HFFc6 (cell line): ENCODE measurements around the gene EPAS1. TPM values are rescaled to one million over a fixed set of nuclear protein-coding genes. Genes with fewer than 3 reads are reported as not detected.

Experiments
- DNase-seq: peaks from one replicate; pipeline ENCODE4 v3.0.0-alpha.2; 2018
- H3K27ac Mint-ChIP-seq: 2 replicates; pipeline ENCODE4 v1.8.0; 2020; ENCODE audit warnings: mild to moderate bottlenecking, mixed read lengths
- H3K27me3 Mint-ChIP-seq: 2 replicates; pipeline ENCODE4 v1.8.0; 2021; ENCODE audit warnings: mild to moderate bottlenecking, moderate library complexity, mixed read lengths; ENCODE audit not compliant: insufficient read depth
- H3K36me3 Mint-ChIP-seq: 2 replicates; pipeline ENCODE4 v1.8.0; 2021; ENCODE audit warnings: low read depth, mixed read lengths
- H3K4me1 Mint-ChIP-seq: 2 replicates; pipeline ENCODE4 v1.8.0; 2020; ENCODE audit warnings: low read depth, mixed read lengths
- H3K4me3 Mint-ChIP-seq: 2 replicates; pipeline ENCODE4 v1.8.0; 2020; ENCODE audit warnings: mild to moderate bottlenecking, moderate library complexity, mixed read lengths
- H3K9me3 Mint-ChIP-seq: 2 replicates; pipeline ENCODE4 v1.8.0; 2020; ENCODE audit warnings: mild to moderate bottlenecking, mixed read lengths
- CTCF ChIP-seq: fragments of 200-600 bp; sonication (generic); IDR thresholded peaks from 2 replicates; pipeline ENCODE4 v1.5.0; 2021; ENCODE audit warnings: antibody characterized with exemption, mild to moderate bottlenecking
- total RNA-seq, 6 experiments: library from RNA; stranded (reverse); fragmentation: NEBNext Ultra II Directional; extraction: Animal tissue kit (Norgen Biotek cat#: 25700); gene quantifications; 2 replicates in 1 of 6; 3 replicates in 5 of 6; pipeline ENCODE4 v1.2.3, GENCODE V29; 2021

EPAS1 gene
- total RNA-seq, 6 experiments from 2014 or later, result 93.5 to 115 (median 101) TPM

DNA sequence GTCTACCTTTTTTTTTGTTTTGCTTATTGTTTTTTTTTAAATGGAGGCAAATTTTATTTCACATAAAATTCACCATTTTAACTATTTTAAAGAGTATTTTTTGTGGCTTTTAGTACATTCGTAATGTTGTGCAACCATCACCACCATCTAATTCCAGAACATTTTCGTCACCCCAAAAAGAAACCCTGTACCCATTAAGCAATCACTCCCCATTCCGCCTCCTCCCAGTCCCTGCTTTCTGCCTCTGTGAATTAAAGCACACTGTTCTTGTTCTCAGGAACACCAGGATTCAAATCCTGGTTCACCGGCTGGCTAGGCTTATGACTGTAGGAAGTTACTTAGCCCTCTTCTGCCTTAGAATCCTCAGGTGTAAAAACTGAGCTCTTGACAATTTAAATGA, 36.9 kb upstream of the EPAS1 start:
- H3K27ac Mint-ChIP-seq, result no peak overlapping the region
- no peak for DNase-seq
- peaks cover 11% of the 10 kb centered on the region for H3K27me3 Mint-ChIP-seq
- no peaks in the 10 kb centered on the region for H3K4me1 Mint-ChIP-seq
- H3K36me3 Mint-ChIP-seq, result no peaks in the 10 kb centered on the region
- no peaks in the 10 kb centered on the region for H3K9me3 Mint-ChIP-seq
- H3K4me3 Mint-ChIP-seq, result no peak overlapping the region
- TF ChIP-seq CTCF, result no peak

GRCh38 chr2:46262248-46262938, 34.8 kb upstream of the EPAS1 start:
- no peak for TF ChIP-seq CTCF
- no peak for DNase-seq
- H3K27ac Mint-ChIP-seq, result no peak overlapping the region
- peaks cover 11% of the 10 kb centered on the region for H3K27me3 Mint-ChIP-seq
- H3K4me1 Mint-ChIP-seq, result peaks cover 2% of the 10 kb centered on the region; the same call in 1 of the 2 replicates
- H3K36me3 Mint-ChIP-seq, result no peaks in the 10 kb centered on the region
- H3K4me3 Mint-ChIP-seq, result no peak overlapping the region
- H3K9me3 Mint-ChIP-seq, result no peaks in the 10 kb centered on the region

DNA sequence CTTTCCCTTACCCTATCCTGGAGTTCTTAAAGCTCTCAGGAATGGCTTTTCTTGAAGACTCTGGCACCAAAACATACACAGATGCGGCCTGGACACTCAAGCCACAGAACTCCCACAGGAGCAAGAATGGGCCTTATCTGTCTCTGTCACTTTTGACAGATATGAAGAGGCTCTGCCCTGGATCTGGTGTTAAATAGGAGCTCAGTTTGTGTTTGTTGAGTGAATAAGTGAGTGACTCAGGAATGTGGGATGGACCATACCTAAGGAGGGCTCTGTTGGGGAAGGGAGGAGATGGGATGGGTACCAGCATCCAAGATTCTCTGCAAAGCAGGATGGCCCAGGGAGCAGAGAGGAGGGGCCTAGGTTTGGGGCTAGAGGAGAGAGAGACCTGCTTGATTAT, 33.9 kb upstream of the EPAS1 start:
- TF ChIP-seq CTCF, result no peak
- Mint-ChIP-seq H3K9me3 (no peaks in the 10 kb centered on the region), H3K4me3 (no peak overlapping the region), H3K27me3 (peaks cover 11% of the 10 kb centered on the region), H3K36me3 (no peaks in the 10 kb centered on the region), H3K27ac (no peak overlapping the region), H3K4me1 (peaks cover 7% of the 10 kb centered on the region; the same call in 1 of the 2 replicates)
- DNase-seq, result no peak

DNA sequence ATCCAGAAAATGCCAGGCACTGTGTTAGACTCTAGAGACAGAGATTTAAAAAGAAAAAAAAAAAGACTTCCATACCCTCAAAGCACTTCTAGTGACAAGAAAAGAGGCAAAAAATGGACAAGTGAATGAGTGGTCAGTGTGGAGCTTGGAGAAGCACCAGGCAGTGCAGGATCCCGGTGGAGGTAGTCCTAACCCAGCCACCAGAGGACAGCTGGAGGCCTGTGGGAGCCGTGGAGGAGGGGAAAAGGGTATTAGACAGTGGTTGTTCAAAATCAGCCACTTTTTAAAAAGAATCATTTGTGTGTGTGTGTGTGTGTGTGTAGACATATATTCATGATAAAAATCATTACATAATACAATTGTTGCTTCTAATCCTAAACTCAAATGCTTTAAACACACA, 32.8 kb upstream of the EPAS1 start:
- H3K36me3 Mint-ChIP-seq, result no peaks in the 10 kb centered on the region
- H3K4me3 Mint-ChIP-seq, result no peak overlapping the region
- no peaks in the 10 kb centered on the region for H3K9me3 Mint-ChIP-seq
- TF ChIP-seq CTCF, result no peak
- peaks cover 10% of the 10 kb centered on the region for H3K27me3 Mint-ChIP-seq
- H3K27ac Mint-ChIP-seq, result no peak overlapping the region
- DNase-seq, result no peak
- H3K4me1 Mint-ChIP-seq, result peaks cover 14% of the 10 kb centered on the region

DNA sequence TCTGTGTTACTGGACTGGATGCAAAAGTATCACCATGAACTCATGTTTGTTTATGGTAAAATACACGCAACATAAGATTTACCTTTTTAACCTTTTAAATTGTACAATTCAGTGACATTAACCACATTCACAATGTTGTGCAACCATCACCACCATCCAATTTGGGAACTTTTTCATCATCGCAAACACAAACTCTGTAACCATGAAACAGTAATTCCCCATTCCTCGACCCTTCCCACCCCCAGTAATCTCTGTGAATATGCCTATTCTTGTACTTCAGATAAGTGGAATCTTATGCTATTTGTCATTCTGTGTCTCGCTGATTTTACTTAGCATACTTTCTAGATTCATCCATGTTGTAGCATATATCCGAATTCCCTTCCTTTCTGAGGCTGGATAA, 31.1 kb upstream of the EPAS1 start:
- peaks cover 9% of the 10 kb centered on the region for H3K27me3 Mint-ChIP-seq
- H3K27ac Mint-ChIP-seq, result no peak overlapping the region
- H3K4me1 Mint-ChIP-seq, result peaks cover 30% of the 10 kb centered on the region
- H3K4me3 Mint-ChIP-seq, result no peak overlapping the region
- no peaks in the 10 kb centered on the region for H3K36me3 Mint-ChIP-seq
- no peak for DNase-seq
- TF ChIP-seq CTCF, result no peak
- H3K9me3 Mint-ChIP-seq, result no peaks in the 10 kb centered on the region
